HCT116 (cell line): ENCODE results near the gene ST3GAL6. TPM values are rescaled to one million over a fixed set of nuclear protein-coding genes. Genes with fewer than 3 reads are reported as not detected.

Experiments used
- ATAC-seq: fragments of 200-7000 bp; cut with Tn5 transposase; 2 replicates; pipeline ENCODE4 v1.9.1; 2020; ENCODE audit warnings: mild to moderate bottlenecking, moderate library complexity
- BruUV-seq: library from RNA; stranded (reverse); fragments of 400-500 nt; replicated peaks from 2 replicates; lab custom pipeline; 2021; lab: Mats Ljungman, UMichigan
- CTCF ChIA-PET: fragments of 300-600 bp; sonication (Branson Sonifier 250); formaldehyde crosslinking; loops from one replicate; lab custom pipeline; 2021; ENCODE audit warnings: antibody characterized with exemption; lab: Charles Lee
- POLR2A ChIA-PET: fragments of 300-600, 350-600 bp; sonication (Branson Sonifier 250); formaldehyde crosslinking; loops from one replicate; lab custom pipeline; 2021; ENCODE audit warnings: antibody characterized with exemption; lab: Charles Lee
- RAD21 ChIA-PET, 2 experiments: fragments of 300-600 bp; sonication (Branson Sonifier 250); formaldehyde crosslinking; loops; one replicate each; lab custom pipeline; 2023; ENCODE audit warnings: low total read pairs in 2 of 2; ENCODE audit not compliant: uncharacterized antibody in 2 of 2, unreplicated experiment in 2 of 2, low non-redundant PET in 1 of 2; lab: Charles Lee
- DNase-seq: peaks from one replicate; pipeline ENCODE4 v3.0.0-alpha.2; 2010; ENCODE audit warnings: low read depth, low spot score
- H2AFZ ChIP-seq: fragments of 200-600 bp; shearing (Covaris generic), sonication (generic); 2 replicates; pipeline ENCODE4 v1.6.1; 2017; ENCODE audit warnings: low read depth, mixed run types, mixed read lengths, antibody characterized with exemption, low read length; ENCODE audit not compliant: poor library complexity, severe bottlenecking
- H3K27ac ChIP-seq: 2 replicates; pipeline ENCODE4 v1.5.1; 2012; ENCODE audit warnings: low read depth, low read length
- H3K27me3 ChIP-seq: fragments of 200-600 bp; sonication (generic); 2 replicates; pipeline ENCODE4 v1.6.1; 2016; ENCODE audit warnings: mixed run types, low read length, mixed read lengths; ENCODE audit not compliant: insufficient read depth
- H3K36me3 ChIP-seq, 2 experiments: fragments of 200-500 bp in 1 of 2; fragments of 200-600 bp in 1 of 2; sonication (Bioruptor generic) in 1 of 2; sonication (generic) in 1 of 2; 2 replicates each; pipeline versions ENCODE4 v1.5.1 to v1.6.1; 2014 to 2016; ENCODE audit warnings: low read length in 2 of 2, inconsistent platforms in 1 of 2, mixed read lengths in 1 of 2, mixed run types in 1 of 2; ENCODE audit not compliant: insufficient read depth in 2 of 2, control insufficient read depth in 1 of 2
- H3K4me1 ChIP-seq, 2 experiments: fragments of 200-600 bp in 1 of 2; sonication (generic) in 1 of 2; 2 replicates each; pipeline versions ENCODE4 v1.5.1 to v1.6.1; 2012 to 2017; ENCODE audit warnings: low read length in 2 of 2, inconsistent platforms in 1 of 2, mild to moderate bottlenecking in 1 of 2, mixed read lengths in 1 of 2, mixed run types in 1 of 2, moderate library complexity in 1 of 2; ENCODE audit not compliant: insufficient read depth in 2 of 2, control insufficient read depth in 1 of 2
- H3K4me2 ChIP-seq: fragments of 200-600 bp; sonication (generic); 2 replicates; pipeline ENCODE4 v1.6.1; 2017; ENCODE audit warnings: mixed run types, low read length, mixed read lengths
- H3K4me3 ChIP-seq, 2 experiments: fragments of 200-600 bp in 1 of 2; sonication (generic) in 1 of 2; replicated peaks in 1 of 2; 2 replicates each; pipeline ENCODE4 v1.5.1; 2011 to 2016; ENCODE audit warnings: low read length in 2 of 2, control low read depth in 1 of 2, low read depth in 1 of 2, mild to moderate bottlenecking in 1 of 2, mixed read lengths in 1 of 2, mixed run types in 1 of 2
- H3K79me2 ChIP-seq: fragments of 200-600 bp; sonication (generic); 2 replicates; pipeline ENCODE4 v1.6.1; 2017; ENCODE audit warnings: mild to moderate bottlenecking, mixed run types, low read length, moderate library complexity, mixed read lengths; ENCODE audit not compliant: insufficient read depth
- H3K9ac ChIP-seq: fragments of 200-600 bp; sonication (generic); 2 replicates; pipeline ENCODE4 v1.6.1; 2016; ENCODE audit warnings: low read length, mixed read lengths
- H3K9me2 ChIP-seq: fragments of 200-600 bp; sonication (generic), shearing (Covaris generic); 2 replicates; pipeline ENCODE4 v1.6.1; 2017; ENCODE audit warnings: mixed run types, mild to moderate bottlenecking, moderate library complexity; ENCODE audit not compliant: insufficient read depth
- H3K9me3 ChIP-seq, 2 experiments: fragments of 200-500 bp in 1 of 2; fragments of 200-600 bp in 1 of 2; sonication (Bioruptor generic) in 1 of 2; sonication (generic) in 1 of 2; 2 replicates each; pipeline ENCODE4 v1.6.1; 2014 to 2017; ENCODE audit warnings: low read length in 2 of 2, mixed read lengths in 2 of 2, inconsistent platforms in 1 of 2, low read depth in 1 of 2, mild to moderate bottlenecking in 1 of 2, mixed run types in 1 of 2, moderate library complexity in 1 of 2; ENCODE audit not compliant: control insufficient read depth in 1 of 2, insufficient read depth in 1 of 2
- H4K20me1 ChIP-seq: fragments of 200-600 bp; sonication (generic), shearing (Covaris generic); 2 replicates; pipeline ENCODE4 v1.6.1; 2017; ENCODE audit warnings: mixed run types, mild to moderate bottlenecking, moderate library complexity; ENCODE audit not compliant: insufficient read depth
- CBX3 ChIP-seq: IDR thresholded peaks from 2 replicates; pipeline ENCODE4 v1.6.1; 2012; ENCODE audit warnings: low read depth
- EGR1 ChIP-seq: IDR thresholded peaks from 2 replicates; pipeline ENCODE4 v1.6.1; 2012; ENCODE audit warnings: low read depth
- ELF1 ChIP-seq: IDR thresholded peaks from 2 replicates; pipeline ENCODE4 v1.6.1; 2012; ENCODE audit warnings: low read depth, borderline replicate concordance
- EZH2 ChIP-seq: fragments of 200-600 bp; sonication (generic); IDR thresholded peaks from 2 replicates; pipeline ENCODE4 v1.6.1; 2017; ENCODE audit warnings: antibody characterized with exemption, mixed run types
- FOSL1 ChIP-seq: IDR thresholded peaks from 2 replicates; pipeline ENCODE4 v1.6.1; 2012; ENCODE audit warnings: low read depth
- JUND ChIP-seq: IDR thresholded peaks from 2 replicates; pipeline ENCODE4 v1.6.1; 2012
- REST ChIP-seq: IDR thresholded peaks from 2 replicates; pipeline ENCODE4 v1.6.1; 2012; ENCODE audit warnings: low read depth
- SP1 ChIP-seq: IDR thresholded peaks from 2 replicates; pipeline ENCODE4 v1.6.1; 2012; ENCODE audit warnings: low read depth
- SRF ChIP-seq: IDR thresholded peaks from 2 replicates; pipeline ENCODE4 v1.6.1; 2012; ENCODE audit warnings: low read depth
- TCF7L2 ChIP-seq: IDR thresholded peaks from 2 replicates; pipeline ENCODE4 v1.7.0; 2011; ENCODE audit warnings: borderline replicate concordance, inconsistent platforms; ENCODE audit not compliant: insufficient read depth, insufficient read length; ENCODE audit errors: extremely low read depth
- YY1 ChIP-seq: IDR thresholded peaks from 2 replicates; pipeline ENCODE4 v1.6.1; 2011; ENCODE audit warnings: low read length, low read depth, moderate library complexity, mild to moderate bottlenecking; ENCODE audit not compliant: insufficient replicate concordance; ENCODE audit errors: extremely low read depth
- ZNF274 ChIP-seq: fragments of 200-500 bp; sonication (Bioruptor generic); IDR thresholded peaks from 2 replicates; pipeline ENCODE4 v1.6.1; 2014; ENCODE audit warnings: mild to moderate bottlenecking, low read depth, low read length, inconsistent platforms
- intact Hi-C: fragments of 100-400 bp; cut with micrococcal nuclease; formaldehyde crosslinking; loops from 2 replicates; pipeline ENCODE4 v1.10.0; 2022
- total RNA-seq: library from RNA; stranded (reverse); gene quantifications from one replicate; pipeline ENCODE4 v1.2.1, GENCODE V29; 2021; ENCODE audit not compliant: unreplicated experiment
- TF ChIP-seq, protein P1 (sequence below): IDR thresholded peaks from 2 replicates; pipeline ENCODE4 v1.6.1; 2011; ENCODE audit warnings: mild to moderate bottlenecking, low read length, moderate library complexity; ENCODE audit not compliant: insufficient replicate concordance; ENCODE audit errors: extremely low read depth

The ST3GAL6 gene
- total RNA-seq, 1 experiment from 2014 or later, result 10.6 TPM

GRCh38 chr3:98808071-98808470 is 44.9 kb downstream of the ST3GAL6 start:
- CTCF ChIA-PET, result no interaction called here
- no peak for DNase-seq

More at GRCh38 chr3:98808071-98808470, 44.9 kb downstream of the ST3GAL6 start:
- H3K4me2 ChIP-seq, result no peak overlapping the region
- H3K27ac ChIP-seq, result no peak overlapping the region
- H4K20me1 ChIP-seq, result no peaks in the 10 kb centered on the region; the same call in 1 of the 2 replicates
- no peak for ATAC-seq
- H3K4me1 ChIP-seq, result no peaks in the 10 kb centered on the region
- H3K27me3 ChIP-seq, result no peaks in the 10 kb centered on the region
- no peaks in the 10 kb centered on the region for H3K9me2 ChIP-seq
- H2AFZ ChIP-seq, result no peak overlapping the region
- no peak overlapping the region for H3K9ac ChIP-seq
- BruUV-seq, result no TSS peak
- H3K36me3 ChIP-seq, result peaks cover 70 to 73% of the 10 kb centered on the region in 2 experiments
- peaks cover 47% of the 10 kb centered on the region for H3K79me2 ChIP-seq
- TF ChIP-seq ZNF274 (no peak), TCF7L2 (no peak), EZH2 (no peak), JUND (no peak), ELF1 (no peak), CBX3 (no peak), SRF (no peak), SP1 (no peak), REST (no peak), YY1 (no peak), FOSL1 (no peak), EGR1 (no peak)
- TF ChIP-seq, protein P1, sequence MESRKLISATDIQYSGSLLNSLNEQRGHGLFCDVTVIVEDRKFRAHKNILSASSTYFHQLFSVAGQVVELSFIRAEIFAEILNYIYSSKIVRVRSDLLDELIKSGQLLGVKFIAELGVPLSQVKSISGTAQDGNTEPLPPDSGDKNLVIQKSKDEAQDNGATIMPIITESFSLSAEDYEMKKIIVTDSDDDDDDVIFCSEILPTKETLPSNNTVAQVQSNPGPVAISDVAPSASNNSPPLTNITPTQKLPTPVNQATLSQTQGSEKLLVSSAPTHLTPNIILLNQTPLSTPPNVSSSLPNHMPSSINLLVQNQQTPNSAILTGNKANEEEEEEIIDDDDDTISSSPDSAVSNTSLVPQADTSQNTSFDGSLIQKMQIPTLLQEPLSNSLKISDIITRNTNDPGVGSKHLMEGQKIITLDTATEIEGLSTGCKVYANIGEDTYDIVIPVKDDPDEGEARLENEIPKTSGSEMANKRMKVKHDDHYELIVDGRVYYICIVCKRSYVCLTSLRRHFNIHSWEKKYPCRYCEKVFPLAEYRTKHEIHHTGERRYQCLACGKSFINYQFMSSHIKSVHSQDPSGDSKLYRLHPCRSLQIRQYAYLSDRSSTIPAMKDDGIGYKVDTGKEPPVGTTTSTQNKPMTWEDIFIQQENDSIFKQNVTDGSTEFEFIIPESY, result no peak
- TF ChIP-seq, all 23 proteins: peak for 0
- intact Hi-C loops, result no loop called here
- H3K9me3 ChIP-seq, result no peaks in the 10 kb centered on the region
- H3K4me3 ChIP-seq, result no peak overlapping the region
- RAD21 ChIA-PET, result no interaction called here
- POLR2A ChIA-PET, result no interaction called here
